PC-9 (cell line): Measurements from ENCODE around the gene FARS2.

Experiments
- EZH2 ChIP-seq: fragments of 200-600 bp; sonication (generic); IDR thresholded peaks from 2 replicates; pipeline ENCODE4 v1.8.0; 2017; ENCODE audit warnings: antibody characterized with exemption, low read depth
- TF ChIP-seq, protein P1 (sequence below): fragments of 200-600 bp; sonication (generic); conservative IDR thresholded peaks from 2 replicates; pipeline ENCODE4 v1.6.1; 2017; ENCODE audit warnings: mixed run types, antibody characterized with exemption, mild to moderate bottlenecking, moderate library complexity

DNA sequence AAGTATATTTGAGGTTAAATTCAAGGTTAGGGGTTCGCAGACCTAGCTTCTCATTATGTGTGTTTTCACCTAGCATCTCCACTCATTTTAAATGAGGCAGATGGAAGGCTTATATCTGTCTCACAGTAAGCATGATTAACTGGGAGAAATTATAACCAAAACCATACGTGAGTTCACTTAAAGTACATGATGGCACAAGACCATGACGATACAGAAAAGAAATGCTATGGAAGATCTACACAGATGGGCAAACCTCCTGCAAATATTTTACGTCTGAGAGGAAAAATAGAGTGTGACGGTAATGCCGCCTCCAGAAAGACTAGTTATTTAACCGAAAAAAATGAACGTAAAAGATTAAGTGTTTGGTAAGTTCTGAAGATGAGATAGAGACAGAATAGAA is 337.8 kb downstream of the FARS2 start:
- TF ChIP-seq, protein P1, sequence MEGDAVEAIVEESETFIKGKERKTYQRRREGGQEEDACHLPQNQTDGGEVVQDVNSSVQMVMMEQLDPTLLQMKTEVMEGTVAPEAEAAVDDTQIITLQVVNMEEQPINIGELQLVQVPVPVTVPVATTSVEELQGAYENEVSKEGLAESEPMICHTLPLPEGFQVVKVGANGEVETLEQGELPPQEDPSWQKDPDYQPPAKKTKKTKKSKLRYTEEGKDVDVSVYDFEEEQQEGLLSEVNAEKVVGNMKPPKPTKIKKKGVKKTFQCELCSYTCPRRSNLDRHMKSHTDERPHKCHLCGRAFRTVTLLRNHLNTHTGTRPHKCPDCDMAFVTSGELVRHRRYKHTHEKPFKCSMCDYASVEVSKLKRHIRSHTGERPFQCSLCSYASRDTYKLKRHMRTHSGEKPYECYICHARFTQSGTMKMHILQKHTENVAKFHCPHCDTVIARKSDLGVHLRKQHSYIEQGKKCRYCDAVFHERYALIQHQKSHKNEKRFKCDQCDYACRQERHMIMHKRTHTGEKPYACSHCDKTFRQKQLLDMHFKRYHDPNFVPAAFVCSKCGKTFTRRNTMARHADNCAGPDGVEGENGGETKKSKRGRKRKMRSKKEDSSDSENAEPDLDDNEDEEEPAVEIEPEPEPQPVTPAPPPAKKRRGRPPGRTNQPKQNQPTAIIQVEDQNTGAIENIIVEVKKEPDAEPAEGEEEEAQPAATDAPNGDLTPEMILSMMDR, result no peak
- TF ChIP-seq EZH2, result no peak
